ENCODE results near the gene DCDC2C.

Gene DCDC2C

GRCh38 chr2:3662239-3662638 lies 41.1 kb upstream of the DCDC2C start:
- Histone ChIP-seq H3K27ac (ENCODE audit: poor library complexity, severe bottlenecking) (no peak overlapping the region), H3K9me3 (ENCODE audit: severe bottlenecking) (no peaks in the 10 kb centered on the region), H3K27me3 (ENCODE audit: insufficient read depth, poor library complexity, severe bottlenecking) (no peaks in the 10 kb centered on the region), H3K4me1 (ENCODE audit: insufficient read depth, poor library complexity, severe bottlenecking) (no peaks in the 10 kb centered on the region), H3K4me3 (ENCODE audit: severe bottlenecking) (no peak overlapping the region), H3K36me3 (ENCODE audit: low read depth) (no peaks in the 10 kb centered on the region)
- ATAC-seq (ENCODE audit: low read depth) (no peak), DNase-seq (ENCODE audit: low spot score) (no peak)
- TF ChIP-seq CTCF (IDR thresholded peaks at IDR 0.05; ENCODE audit: poor library complexity, severe bottlenecking) = no peak

GRCh38 chr2:3664118-3664517 lies 39.3 kb upstream of the DCDC2C start:
- ATAC-seq (ENCODE audit: low read depth) (no peak), DNase-seq (ENCODE audit: low spot score) (no peak)
- Histone ChIP-seq H3K4me3 (ENCODE audit: severe bottlenecking) (no peak overlapping the region), H3K27ac (ENCODE audit: poor library complexity, severe bottlenecking) (no peak overlapping the region), H3K36me3 (ENCODE audit: low read depth) (no peaks in the 10 kb centered on the region), H3K9me3 (ENCODE audit: severe bottlenecking) (no peaks in the 10 kb centered on the region), H3K4me1 (ENCODE audit: insufficient read depth, poor library complexity, severe bottlenecking) (no peaks in the 10 kb centered on the region), H3K27me3 (ENCODE audit: insufficient read depth, poor library complexity, severe bottlenecking) (no peaks in the 10 kb centered on the region)
- no peak for TF ChIP-seq CTCF (IDR thresholded peaks at IDR 0.05; ENCODE audit: poor library complexity, severe bottlenecking)

- no peak for TF ChIP-seq CTCF (IDR thresholded peaks at IDR 0.05; ENCODE audit: poor library complexity, severe bottlenecking)
- Histone ChIP-seq H3K9me3 (ENCODE audit: severe bottlenecking) (no peaks in the 10 kb centered on the region), H3K4me1 (ENCODE audit: insufficient read depth, poor library complexity, severe bottlenecking) (no peaks in the 10 kb centered on the region), H3K36me3 (ENCODE audit: low read depth) (no peaks in the 10 kb centered on the region), H3K27me3 (ENCODE audit: insufficient read depth, poor library complexity, severe bottlenecking) (no peaks in the 10 kb centered on the region), H3K27ac (ENCODE audit: poor library complexity, severe bottlenecking) (no peak overlapping the region), H3K4me3 (ENCODE audit: severe bottlenecking) (no peak overlapping the region)
- DNase-seq (ENCODE audit: low spot score) (no peak), ATAC-seq (ENCODE audit: low read depth) (no peak)
Observed at GRCh38 chr2:3664925-3665324, 38.5 kb upstream of the DCDC2C start.

- TF ChIP-seq CTCF (IDR thresholded peaks at IDR 0.05; ENCODE audit: poor library complexity, severe bottlenecking) = no peak
- Histone ChIP-seq H3K27ac (ENCODE audit: poor library complexity, severe bottlenecking) (no peak overlapping the region), H3K4me3 (ENCODE audit: severe bottlenecking) (no peak overlapping the region), H3K36me3 (ENCODE audit: low read depth) (no peaks in the 10 kb centered on the region), H3K9me3 (ENCODE audit: severe bottlenecking) (no peaks in the 10 kb centered on the region), H3K27me3 (ENCODE audit: insufficient read depth, poor library complexity, severe bottlenecking) (no peaks in the 10 kb centered on the region), H3K4me1 (ENCODE audit: insufficient read depth, poor library complexity, severe bottlenecking) (no peaks in the 10 kb centered on the region)
- ATAC-seq (ENCODE audit: low read depth) = no peak
- DNase-seq (ENCODE audit: low spot score) = no peak
Observed at GRCh38 chr2:3665886-3666612, 37.3 kb upstream of the DCDC2C start.

- no peak for TF ChIP-seq CTCF (IDR thresholded peaks at IDR 0.05; ENCODE audit: poor library complexity, severe bottlenecking)
- no peak overlapping the region for H3K27ac ChIP-seq (ENCODE audit: poor library complexity, severe bottlenecking)
- DNase-seq (ENCODE audit: low spot score) (no peak), ATAC-seq (ENCODE audit: low read depth) (no peak)
- H3K27me3 ChIP-seq (ENCODE audit: insufficient read depth, poor library complexity, severe bottlenecking) = no peaks in the 10 kb centered on the region
- H3K36me3 ChIP-seq (ENCODE audit: low read depth) = no peaks in the 10 kb centered on the region
- no peak overlapping the region for H3K4me3 ChIP-seq (ENCODE audit: severe bottlenecking)
- no peaks in the 10 kb centered on the region for H3K4me1 ChIP-seq (ENCODE audit: insufficient read depth, poor library complexity, severe bottlenecking)
- H3K9me3 ChIP-seq (ENCODE audit: severe bottlenecking) = no peaks in the 10 kb centered on the region
Observed at GRCh38 chr2:3666613-3666975, 36.8 kb upstream of the DCDC2C start.
